Loucy (cell line): ENCODE results near the gene GIPC2.
A peak's percentile ranks its signal among the peaks of the same experiment; 100 is the strongest.
"Not testable (repeated sequence)": the region's sequence is repeated elsewhere in the genome, so short reads cannot be mapped to it uniquely, and the experiment has no call there.

Source experiments
- H2AFZ ChIP-seq: fragments of 200-600 bp; sonication (generic); 2 replicates; pipeline ENCODE4 v1.6.0; 2016; ENCODE audit warnings: antibody characterized with exemption, mild to moderate bottlenecking, low read length, moderate library complexity
- H3F3A ChIP-seq: fragments of 200-600 bp; 2 replicates; pipeline ENCODE4 v1.6.0; 2016; ENCODE audit warnings: antibody characterized with exemption, low read depth, mild to moderate bottlenecking
- H3K27me3 ChIP-seq: fragments of 200-600 bp; sonication (generic); 2 replicates; pipeline ENCODE4 v1.6.1; 2014; ENCODE audit warnings: low read length, mild to moderate bottlenecking; ENCODE audit not compliant: insufficient read depth, poor library complexity, severe bottlenecking
- H3K36me3 ChIP-seq: fragments of 200-600 bp; sonication (generic); 2 replicates; pipeline ENCODE4 v1.6.1; 2016; ENCODE audit warnings: low read length; ENCODE audit not compliant: insufficient read depth
- H3K4me1 ChIP-seq: fragments of 200-600 bp; sonication (generic); 2 replicates; pipeline ENCODE4 v1.5.1; 2014; ENCODE audit warnings: low read length, mild to moderate bottlenecking; ENCODE audit not compliant: insufficient read depth, poor library complexity, severe bottlenecking
- H3K4me2 ChIP-seq: fragments of 200-600 bp; sonication (generic); 2 replicates; pipeline ENCODE4 v1.6.0; 2014; ENCODE audit warnings: antibody characterized with exemption, low read length, low read depth, mild to moderate bottlenecking; ENCODE audit not compliant: poor library complexity, severe bottlenecking
- H3K4me3 ChIP-seq: fragments of 200-600 bp; sonication (generic); 2 replicates; pipeline ENCODE4 v1.5.1; 2014; ENCODE audit warnings: low read length, mild to moderate bottlenecking, mixed read lengths; ENCODE audit not compliant: poor library complexity, severe bottlenecking
- H3K79me2 ChIP-seq: fragments of 200-600 bp; sonication (generic); 2 replicates; pipeline ENCODE4 v1.6.1; 2014; ENCODE audit warnings: low read length; ENCODE audit not compliant: insufficient read depth
- H3K9ac ChIP-seq: fragments of 200-600 bp; sonication (generic); 2 replicates; pipeline ENCODE4 v1.6.0; 2014; ENCODE audit warnings: mild to moderate bottlenecking, low read depth, low read length, moderate library complexity; ENCODE audit not compliant: poor library complexity, severe bottlenecking
- H3K9me2 ChIP-seq: fragments of 200-600 bp; sonication (generic); replicated peaks from 2 replicates; pipeline ENCODE4 v1.6.1; 2016; ENCODE audit warnings: low read depth, low read length, mixed read lengths
- H3K9me3 ChIP-seq: fragments of 200-600 bp; sonication (generic); 2 replicates; pipeline ENCODE4 v1.6.1; 2014; ENCODE audit warnings: mild to moderate bottlenecking, antibody characterized with exemption, low read length, low read depth; ENCODE audit not compliant: insufficient read depth
- H4K20me1 ChIP-seq: fragments of 200-600 bp; sonication (generic); 2 replicates; pipeline ENCODE4 v1.6.0; 2014; ENCODE audit warnings: antibody characterized with exemption, low read length, mild to moderate bottlenecking; ENCODE audit not compliant: insufficient read depth, poor library complexity, severe bottlenecking
- EZH2phosphoT487 ChIP-seq: fragments of 200-600 bp; IDR thresholded peaks from 2 replicates; pipeline ENCODE4 v1.6.1; 2018; ENCODE audit warnings: antibody characterized with exemption, mild to moderate bottlenecking, moderate library complexity, borderline replicate concordance
- TF ChIP-seq, protein P1 (sequence below): fragments of 200-600 bp; sonication (generic); conservative IDR thresholded peaks from 2 replicates; pipeline ENCODE4 v1.5.1; 2014; ENCODE audit warnings: mild to moderate bottlenecking, antibody characterized with exemption, low read length

Gene GIPC2

GRCh38 chr1:78114034-78114956, 68.5 kb downstream of the GIPC2 start:
- Histone ChIP-seq H3K27me3 (no peaks in the 10 kb centered on the region), H3K4me1 (no peaks in the 10 kb centered on the region), H3K9me2 (no peaks in the 10 kb centered on the region), H3K79me2 (no peaks in the 10 kb centered on the region), H3K4me3 (no peak overlapping the region), H2AFZ (peak overlapping the region; percentile 58; the same call in 1 of the 2 replicates), H3K9me3 (no peaks in the 10 kb centered on the region), H3F3A (no peaks in the 10 kb centered on the region), H3K9ac (no peak overlapping the region), H4K20me1 (no peaks in the 10 kb centered on the region), H3K4me2 (no peak overlapping the region), H3K36me3 (no peaks in the 10 kb centered on the region)
- TF ChIP-seq, protein P1, sequence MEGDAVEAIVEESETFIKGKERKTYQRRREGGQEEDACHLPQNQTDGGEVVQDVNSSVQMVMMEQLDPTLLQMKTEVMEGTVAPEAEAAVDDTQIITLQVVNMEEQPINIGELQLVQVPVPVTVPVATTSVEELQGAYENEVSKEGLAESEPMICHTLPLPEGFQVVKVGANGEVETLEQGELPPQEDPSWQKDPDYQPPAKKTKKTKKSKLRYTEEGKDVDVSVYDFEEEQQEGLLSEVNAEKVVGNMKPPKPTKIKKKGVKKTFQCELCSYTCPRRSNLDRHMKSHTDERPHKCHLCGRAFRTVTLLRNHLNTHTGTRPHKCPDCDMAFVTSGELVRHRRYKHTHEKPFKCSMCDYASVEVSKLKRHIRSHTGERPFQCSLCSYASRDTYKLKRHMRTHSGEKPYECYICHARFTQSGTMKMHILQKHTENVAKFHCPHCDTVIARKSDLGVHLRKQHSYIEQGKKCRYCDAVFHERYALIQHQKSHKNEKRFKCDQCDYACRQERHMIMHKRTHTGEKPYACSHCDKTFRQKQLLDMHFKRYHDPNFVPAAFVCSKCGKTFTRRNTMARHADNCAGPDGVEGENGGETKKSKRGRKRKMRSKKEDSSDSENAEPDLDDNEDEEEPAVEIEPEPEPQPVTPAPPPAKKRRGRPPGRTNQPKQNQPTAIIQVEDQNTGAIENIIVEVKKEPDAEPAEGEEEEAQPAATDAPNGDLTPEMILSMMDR: peak; percentile 98
- no peak for TF ChIP-seq EZH2phosphoT487

GRCh38 chr1:78120485-78120884, 74.7 kb downstream of the GIPC2 start:
- H3K4me1 ChIP-seq, H3K9me2 ChIP-seq, H2AFZ ChIP-seq, H3K36me3 ChIP-seq, H3K4me2 ChIP-seq, H3K27me3 ChIP-seq, H3K4me3 ChIP-seq, H3F3A ChIP-seq, H4K20me1 ChIP-seq, H3K9ac ChIP-seq, H3K79me2 ChIP-seq, H3K9me3 ChIP-seq: not testable (repeated sequence)

DNA sequence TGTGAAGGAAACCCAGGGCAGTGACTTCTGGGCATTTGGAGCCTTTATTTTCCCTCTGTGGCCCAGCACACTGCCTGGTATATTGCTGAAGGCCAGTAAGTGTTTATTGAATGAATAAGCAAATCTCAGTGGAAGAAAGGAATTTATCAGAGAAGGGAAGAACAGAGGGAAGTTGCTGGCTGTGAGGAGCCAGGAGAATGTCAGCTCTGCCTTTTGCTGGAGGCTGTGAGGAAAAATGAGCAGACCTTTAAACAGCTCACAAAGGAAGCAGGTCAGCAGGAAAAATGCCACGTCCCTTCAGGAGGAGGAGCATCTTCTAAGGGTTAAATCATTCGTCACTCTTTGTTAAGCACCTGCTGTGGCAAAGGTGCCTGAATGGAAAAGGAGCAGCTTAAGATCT, 75.9 kb downstream of the GIPC2 start:
- H3K36me3 ChIP-seq: no peaks in the 10 kb centered on the region
- no peak overlapping the region for H2AFZ ChIP-seq
- no peaks in the 10 kb centered on the region for H3K9me3 ChIP-seq
- no peaks in the 10 kb centered on the region for H3F3A ChIP-seq
- no peaks in the 10 kb centered on the region for H3K4me1 ChIP-seq
- H4K20me1 ChIP-seq: no peaks in the 10 kb centered on the region
- no peaks in the 10 kb centered on the region for H3K27me3 ChIP-seq
- no peak overlapping the region for H3K4me2 ChIP-seq
- H3K4me3 ChIP-seq: no peak overlapping the region
- no peak overlapping the region for H3K9ac ChIP-seq
- H3K79me2 ChIP-seq: no peaks in the 10 kb centered on the region
- no peak for TF ChIP-seq EZH2phosphoT487
- TF ChIP-seq, protein P1: no peak
- H3K9me2 ChIP-seq: no peaks in the 10 kb centered on the region

- H4K20me1 ChIP-seq: no peaks in the 10 kb centered on the region
- no peaks in the 10 kb centered on the region for H3K36me3 ChIP-seq
- no peak overlapping the region for H3K4me3 ChIP-seq
- no peak overlapping the region for H3K4me2 ChIP-seq
- H3K4me1 ChIP-seq: no peaks in the 10 kb centered on the region
- no peaks in the 10 kb centered on the region for H3F3A ChIP-seq
- TF ChIP-seq, protein P1: no peak
- TF ChIP-seq EZH2phosphoT487: no peak
- H2AFZ ChIP-seq: no peak overlapping the region
- H3K79me2 ChIP-seq: no peaks in the 10 kb centered on the region
- no peak overlapping the region for H3K9ac ChIP-seq
- H3K9me2 ChIP-seq: no peaks in the 10 kb centered on the region
- H3K27me3 ChIP-seq: no peaks in the 10 kb centered on the region
- no peaks in the 10 kb centered on the region for H3K9me3 ChIP-seq
These were observed 76.6 kb downstream of the GIPC2 start for GRCh38 chr1:78122389-78122788.
